SK-N-MC (cell line): ENCODE data around the gene LYVE1.

Experiments used
- DNase-seq: peaks from one replicate; pipeline ENCODE4 v3.0.0-alpha.2; 2011; ENCODE audit warnings: low read depth, low spot score
- H3K27ac ChIP-seq: fragments of 200-600 bp; sonication (generic); 2 replicates; pipeline ENCODE4 v1.5.1; 2016; ENCODE audit warnings: mixed run types
- H3K36me3 ChIP-seq: fragments of 200-600 bp; sonication (generic); 2 replicates; pipeline ENCODE4 v1.6.1; 2017; ENCODE audit warnings: antibody characterized with exemption, low read length, mixed read lengths; ENCODE audit not compliant: insufficient read depth
- H3K4me3 ChIP-seq: fragments of 200-600 bp; sonication (generic); 2 replicates; pipeline ENCODE4 v1.5.1; 2016
- H3K9ac ChIP-seq: fragments of 200-600 bp; sonication (generic); 2 replicates; pipeline ENCODE4 v1.8.0; 2017; ENCODE audit warnings: mixed run types, mixed read lengths; ENCODE audit not compliant: insufficient read length
- H3K9me3 ChIP-seq: fragments of 200-600 bp; sonication (generic); 2 replicates; pipeline ENCODE4 v1.6.1; 2017; ENCODE audit warnings: low read depth, mild to moderate bottlenecking, antibody characterized with exemption, low read length, moderate library complexity, mixed read lengths
- EZH2 ChIP-seq: fragments of 200-600 bp; sonication (generic); IDR thresholded peaks from one replicate; pipeline ENCODE4 v1.6.1; 2017; ENCODE audit warnings: antibody characterized with exemption
- FOXP2 ChIP-seq: optimal IDR thresholded peaks from 2 replicates; pipeline ENCODE3; 2011; ENCODE audit warnings: mild to moderate bottlenecking, moderate library complexity; ENCODE audit not compliant: insufficient read depth; ENCODE audit errors: extremely low read length, control extremely low read depth
- POLR2AphosphoS5 ChIP-seq: IDR thresholded peaks from 2 replicates; pipeline ENCODE4 v1.6.1; 2012; ENCODE audit warnings: mild to moderate bottlenecking, low read depth, low read length, borderline replicate concordance

The LYVE1 gene

GRCh38 chr11:10573028-10573427 lies 4.6 kb upstream of the LYVE1 start:
- no peak for TF ChIP-seq EZH2
- no peak for TF ChIP-seq POLR2AphosphoS5
- TF ChIP-seq FOXP2: no peak
- H3K4me3 ChIP-seq: no peak overlapping the region
- H3K9ac ChIP-seq: no peak overlapping the region
- H3K27ac ChIP-seq: no peak overlapping the region
- H3K9me3 ChIP-seq: no peaks in the 10 kb centered on the region
- no peak for DNase-seq
- H3K36me3 ChIP-seq: no peaks in the 10 kb centered on the region

GRCh38 chr11:10572533-10572932 lies 4.1 kb upstream of the LYVE1 start:
- no peak overlapping the region for H3K4me3 ChIP-seq
- TF ChIP-seq POLR2AphosphoS5 (no peak), FOXP2 (no peak), EZH2 (no peak)

GRCh38 chr11:10567446-10567845 lies 1.0 kb downstream of the LYVE1 start:
- no peak for DNase-seq
- Histone ChIP-seq H3K4me3 (peak overlapping the region; percentile 6; the same call in 1 of the 2 replicates), H3K36me3 (no peaks in the 10 kb centered on the region), H3K9ac (peak overlapping the region; percentile 28), H3K9me3 (no peaks in the 10 kb centered on the region), H3K27ac (peak overlapping the region; percentile 93)
- TF ChIP-seq POLR2AphosphoS5: no peak; the same call in 1 of the 2 replicates
- TF ChIP-seq EZH2: no peak
- TF ChIP-seq FOXP2: no peak

More at GRCh38 chr11:10572533-10572932, 4.1 kb upstream of the LYVE1 start:
- Histone ChIP-seq H3K9ac (no peak overlapping the region), H3K36me3 (no peaks in the 10 kb centered on the region), H3K9me3 (no peaks in the 10 kb centered on the region), H3K27ac (no peak overlapping the region)
- no peak for DNase-seq

GRCh38 chr11:10566257-10566957 lies 2.1 kb downstream of the LYVE1 start:
- DNase-seq: no peak
- H3K27ac ChIP-seq: peak overlapping the region; percentile 93
- no peak for TF ChIP-seq FOXP2
- TF ChIP-seq EZH2: no peak
- no peak for TF ChIP-seq POLR2AphosphoS5
- no peaks in the 10 kb centered on the region for H3K9me3 ChIP-seq
- H3K9ac ChIP-seq: peak overlapping the region; percentile 25
- no peaks in the 10 kb centered on the region for H3K36me3 ChIP-seq
- no peak overlapping the region for H3K4me3 ChIP-seq

GRCh38 chr11:10565493-10565892 lies 3.0 kb downstream of the LYVE1 start:
- Histone ChIP-seq H3K9ac (no peak overlapping the region), H3K9me3 (peaks cover 1% of the 10 kb centered on the region; the same call in 1 of the 2 replicates), H3K4me3 (no peak overlapping the region), H3K27ac (no peak overlapping the region), H3K36me3 (no peaks in the 10 kb centered on the region; the same call in 1 of the 2 replicates)
- DNase-seq: no peak
- TF ChIP-seq POLR2AphosphoS5 (no peak), EZH2 (no peak), FOXP2 (no peak)

GRCh38 chr11:10564696-10565318 lies 3.7 kb downstream of the LYVE1 start:
- Histone ChIP-seq H3K36me3 (peaks cover 6% of the 10 kb centered on the region), H3K9me3 (peaks cover 3% of the 10 kb centered on the region; the same call in 1 of the 2 replicates), H3K4me3 (no peak overlapping the region), H3K9ac (no peak overlapping the region), H3K27ac (peak overlapping the region; percentile 15; the same call in 1 of the 2 replicates)
- no peak for DNase-seq
- TF ChIP-seq POLR2AphosphoS5 (no peak), FOXP2 (no peak), EZH2 (no peak)

- no peak for DNase-seq
- Histone ChIP-seq H3K36me3 (peaks cover 11% of the 10 kb centered on the region), H3K9me3 (peaks cover 3% of the 10 kb centered on the region; the same call in 1 of the 2 replicates), H3K4me3 (no peak overlapping the region), H3K9ac (no peak overlapping the region), H3K27ac (no peak overlapping the region)
- no peak for TF ChIP-seq FOXP2
- no peak for TF ChIP-seq POLR2AphosphoS5
- no peak for TF ChIP-seq EZH2
Observed at GRCh38 chr11:10564030-10564429, 4.4 kb downstream of the LYVE1 start.

- Histone ChIP-seq H3K9ac (no peak overlapping the region), H3K27ac (no peak overlapping the region), H3K9me3 (peaks cover 3% of the 10 kb centered on the region; the same call in 1 of the 2 replicates), H3K36me3 (peaks cover 11% of the 10 kb centered on the region), H3K4me3 (no peak overlapping the region)
- DNase-seq: no peak
- TF ChIP-seq POLR2AphosphoS5 (no peak), EZH2 (no peak), FOXP2 (no peak)
Observed at GRCh38 chr11:10561947-10562346, 6.5 kb downstream of the LYVE1 start.
